Fibroblast of lung (primary cell): Measurements from ENCODE around the gene TGFBR3. TPM values are rescaled to one million over a fixed set of nuclear protein-coding genes. Genes with fewer than 3 reads are reported as not detected.
A peak's percentile ranks its signal among the peaks of the same experiment; 100 is the strongest.

Experiments
- DNase-seq, 2 donors: peaks; one replicate each; pipeline versions ENCODE4 v3.0.0 to v3.0.0-alpha.2; 2010; ENCODE audit warnings: low read depth in 2 of 2
- H2AFZ ChIP-seq: 2 replicates; pipeline ENCODE4 v1.5.1; 2012; ENCODE audit warnings: low read length, control low read depth, inconsistent platforms
- H3K27ac ChIP-seq: 2 replicates; pipeline ENCODE4 v1.5.1; 2011; ENCODE audit warnings: low read length, control low read depth; ENCODE audit not compliant: insufficient read depth
- H3K27me3 ChIP-seq: 2 replicates; pipeline ENCODE4 v1.5.1; 2011; ENCODE audit warnings: mild to moderate bottlenecking, low read length; ENCODE audit not compliant: control insufficient read depth, insufficient read depth
- H3K36me3 ChIP-seq: 2 replicates; pipeline ENCODE4 v1.5.1; 2011; ENCODE audit warnings: low read length; ENCODE audit not compliant: control insufficient read depth, insufficient read depth
- H3K4me1 ChIP-seq: 2 replicates; pipeline ENCODE4 v1.5.1; 2011; ENCODE audit warnings: low read length; ENCODE audit not compliant: control insufficient read depth, insufficient read depth; ENCODE audit errors: extremely low read depth
- H3K4me2 ChIP-seq: 2 replicates; pipeline ENCODE4 v1.5.1; 2011; ENCODE audit warnings: low read length, control low read depth; ENCODE audit not compliant: insufficient read depth; ENCODE audit errors: extremely low read depth
- H3K4me3 ChIP-seq, 4 experiments: fragments of 200-600 bp in 1 of 4; sonication (generic) in 1 of 4; replicated peaks in 1 of 4; 2 replicates each; pipeline ENCODE4 v1.5.1; 2011 to 2016; ENCODE audit warnings: low read length in 4 of 4, low read depth in 3 of 4, mild to moderate bottlenecking in 3 of 4, control low read depth in 2 of 4, inconsistent platforms in 1 of 4, mixed read lengths in 1 of 4; ENCODE audit not compliant: insufficient read depth in 1 of 4; ENCODE audit errors: control extremely low read depth in 1 of 4
- H3K79me2 ChIP-seq: 2 replicates; pipeline ENCODE4 v1.5.1; 2012; ENCODE audit warnings: mild to moderate bottlenecking, low read length, inconsistent platforms; ENCODE audit not compliant: control insufficient read depth, insufficient read depth
- H3K9ac ChIP-seq: 2 replicates; pipeline ENCODE4 v1.5.1; 2011; ENCODE audit warnings: mild to moderate bottlenecking, low read length, control low read depth; ENCODE audit not compliant: insufficient read depth
- H3K9me3 ChIP-seq: 2 replicates; pipeline ENCODE4 v1.5.1; 2012; ENCODE audit warnings: low read depth, low read length; ENCODE audit not compliant: control insufficient read depth, insufficient read depth
- H4K20me1 ChIP-seq: 2 replicates; pipeline ENCODE4 v1.5.1; 2011; ENCODE audit warnings: low read length; ENCODE audit not compliant: control insufficient read depth, insufficient read depth; ENCODE audit errors: extremely low read depth
- CTCF ChIP-seq, 2 donors: IDR thresholded peaks in 1 of 2; conservative IDR thresholded peaks in 1 of 2; 1 replicate in 1 of 2; 2 replicates in 1 of 2; pipeline ENCODE4 v1.5.1; 2011 to 2012; ENCODE audit warnings: low read length in 2 of 2, control low read depth in 1 of 2, inconsistent platforms in 1 of 2, low read depth in 1 of 2, mild to moderate bottlenecking in 1 of 2
- EZH2 ChIP-seq: IDR thresholded peaks from 2 replicates; pipeline ENCODE4 v1.5.1; 2012; ENCODE audit warnings: low read length, control low read depth, mild to moderate bottlenecking; ENCODE audit errors: missing control alignments
- polyA plus RNA-seq, 2 donors: library from polyadenylated mRNA; depleted of rRNA in 1 of 2; stranded (reverse) in 1 of 2; unstranded in 1 of 2; fragments of >200 nt; gene quantifications; 2 replicates each; pipeline ENCODE4 v1.2.1, GENCODE V29; 2011 to 2012; ENCODE audit warnings: missing spikeins in 1 of 2
- total RNA-seq: library from RNA; depleted of rRNA; stranded (reverse); fragments of >200 nt; gene quantifications from 2 replicates; pipeline ENCODE4 v1.2.1, GENCODE V29; 2014

TGFBR3 gene
- total and polyA plus RNA-seq, 2 donors (not counting 1 experiment from before 2014, with no cell fraction given) = 68.3 to 98.1 TPM

DNA sequence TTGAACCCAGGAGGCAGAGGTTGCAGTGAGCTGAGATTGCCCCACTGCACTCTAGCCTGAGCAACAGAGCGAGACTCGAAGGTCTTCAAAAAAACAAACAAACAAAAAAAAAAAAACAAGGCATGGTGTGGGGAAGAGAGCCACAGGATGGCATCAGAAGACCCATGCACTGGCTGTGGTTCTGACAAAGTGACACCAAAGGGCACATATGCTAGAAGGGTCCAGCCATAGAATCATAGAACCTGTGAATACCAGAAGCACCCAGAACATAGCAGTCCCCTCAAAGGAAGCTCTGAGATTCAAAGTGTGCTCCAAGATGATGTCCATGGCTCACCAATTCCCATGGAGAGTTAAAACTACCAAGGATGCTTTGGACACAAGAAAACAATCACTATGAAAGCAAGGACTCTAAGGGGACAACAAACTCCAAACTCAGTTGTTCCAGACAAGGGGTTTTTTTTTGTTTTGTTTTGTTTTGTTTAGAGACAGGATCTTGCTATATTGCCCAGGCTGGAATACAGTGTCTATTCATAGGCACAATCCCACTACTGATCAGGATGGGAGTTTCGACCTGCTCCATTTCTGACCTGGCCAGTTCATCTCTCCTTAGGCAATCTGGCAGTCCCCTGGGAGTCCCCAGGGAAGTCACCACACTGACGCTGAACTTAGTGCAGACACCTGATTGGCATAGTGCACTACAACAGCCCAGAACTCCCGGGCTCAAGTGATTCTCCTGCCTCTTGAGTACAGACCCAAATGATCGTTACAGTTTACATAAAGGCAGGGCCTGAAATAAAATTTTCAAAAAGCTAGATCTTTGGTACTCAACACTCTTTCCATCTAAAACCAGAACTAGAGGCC is 56.4 kb downstream of the TGFBR3 start:
- Histone ChIP-seq H2AFZ (no peak overlapping the region), H3K79me2 (peaks cover 14% of the 10 kb centered on the region), H3K4me2 (peak overlapping the region; percentile 70), H4K20me1 (no peaks in the 10 kb centered on the region), H3K27ac (peak overlapping the region; percentile 74), H3K36me3 (no peaks in the 10 kb centered on the region), H3K27me3 (no peaks in the 10 kb centered on the region), H3K9ac (no peak overlapping the region), H3K4me3 (no peak overlapping the region), H3K4me1 (peaks cover 13% of the 10 kb centered on the region), H3K9me3 (no peaks in the 10 kb centered on the region)
- DNase-seq = no peak
- TF ChIP-seq CTCF (conservative IDR thresholded peaks at IDR 0.05 in 1 of 2, IDR thresholded peaks at IDR 0.05 in 1 of 2; ENCODE audit: low read depth in 1 of 2, low read length in 2 of 2) (no peak), EZH2 (no peak)

GRCh38 chr1:91828583-91829281 is 57.2 kb downstream of the TGFBR3 start:
- H3K9me3 ChIP-seq = no peaks in the 10 kb centered on the region
- H3K36me3 ChIP-seq = no peaks in the 10 kb centered on the region
- no peak overlapping the region for H3K4me2 ChIP-seq
- H3K4me1 ChIP-seq = peaks cover 13% of the 10 kb centered on the region
- DNase-seq = no peak
- H3K27me3 ChIP-seq = no peaks in the 10 kb centered on the region
- H3K4me3 ChIP-seq = no peak overlapping the region
- no peak overlapping the region for H3K27ac ChIP-seq
- H3K9ac ChIP-seq = no peak overlapping the region
- H2AFZ ChIP-seq = no peak overlapping the region
- no peaks in the 10 kb centered on the region for H4K20me1 ChIP-seq
- TF ChIP-seq EZH2 (no peak), CTCF (conservative IDR thresholded peaks at IDR 0.05 in 1 of 2, IDR thresholded peaks at IDR 0.05 in 1 of 2; ENCODE audit: low read depth in 1 of 2, low read length in 2 of 2) (no peak)
- H3K79me2 ChIP-seq = peaks cover 14% of the 10 kb centered on the region
